GM21360 (cell line): ENCODE results near the gene CEP55.
"Not testable (repeated sequence)": the region's sequence is repeated elsewhere in the genome, so short reads cannot be mapped to it uniquely, and the experiment has no call there.

Experiments used
- ATAC-seq: cut with Tn5 transposase; IDR thresholded peaks from one replicate; pipeline ENCODE4 v1.9.1; 2021; ENCODE audit warnings: mild to moderate bottlenecking, moderate library complexity; ENCODE audit not compliant: unreplicated experiment

The CEP55 gene

GRCh38 chr10:93505075-93505474 lies 8.7 kb downstream of the CEP55 start:
- ATAC-seq = no peak

GRCh38 chr10:93509816-93510215 lies 13.4 kb downstream of the CEP55 start:
- no peak for ATAC-seq

GRCh38 chr10:93512565-93512964 lies 16.2 kb downstream of the CEP55 start:
- no peak for ATAC-seq

GRCh38 chr10:93513091-93513490 lies 16.7 kb downstream of the CEP55 start:
- ATAC-seq = no peak

GRCh38 chr10:93514521-93514920 lies 18.1 kb downstream of the CEP55 start:
- ATAC-seq = no peak

GRCh38 chr10:93515071-93516005 lies 18.9 kb downstream of the CEP55 start:
- ATAC-seq = no peak

GRCh38 chr10:93516006-93516380 lies 19.6 kb downstream of the CEP55 start:
- no peak for ATAC-seq

GRCh38 chr10:93518531-93518930 lies 22.1 kb downstream of the CEP55 start:
- ATAC-seq = no peak

- ATAC-seq = no peak
These were observed 38.9 kb downstream of the CEP55 start for GRCh38 chr10:93535293-93535692.

GRCh38 chr10:93540871-93541270 lies 44.5 kb downstream of the CEP55 start:
- not testable (repeated sequence) for ATAC-seq

GRCh38 chr10:93541402-93542357 lies 45.3 kb downstream of the CEP55 start:
- no peak for ATAC-seq

- no peak for ATAC-seq
These were observed 46.0 kb downstream of the CEP55 start for GRCh38 chr10:93542358-93542791.

- ATAC-seq = not testable (repeated sequence)
These were observed 50.6 kb downstream of the CEP55 start for GRCh38 chr10:93546995-93547394.

GRCh38 chr10:93547522-93547921 lies 51.1 kb downstream of the CEP55 start:
- ATAC-seq = no peak

- ATAC-seq = no peak
These were observed 52.1 kb downstream of the CEP55 start for GRCh38 chr10:93548376-93549071.

GRCh38 chr10:93550606-93551005 lies 54.2 kb downstream of the CEP55 start:
- no peak for ATAC-seq

- no peak for ATAC-seq
These were observed 56.4 kb downstream of the CEP55 start for GRCh38 chr10:93552780-93553179.

GRCh38 chr10:93553482-93554315 lies 57.3 kb downstream of the CEP55 start:
- ATAC-seq = no peak

GRCh38 chr10:93554316-93554663 lies 57.9 kb downstream of the CEP55 start:
- no peak for ATAC-seq

GRCh38 chr10:93554760-93555432 lies 58.5 kb downstream of the CEP55 start:
- no peak for ATAC-seq
